Stimulated activated CD4-positive, alpha-beta T cell treated with anti-CD3 and anti-CD28 coated beads, Interleukin-1b, Interleukin-23, amount 100 ng/mL, for 24 hours (primary cell): ENCODE measurements around the gene FHIT.

Source experiments
- DNase-seq, 4 experiments: peaks; one replicate each; pipeline ENCODE4 v3.0.0-alpha.2; 2020; ENCODE audit warnings: low read depth in 4 of 4, low spot score in 1 of 4

Gene FHIT

GRCh38 chr3:60030982-60031381 lies 1220.3 kb downstream of the FHIT start:
- DNase-seq = no peak

DNA sequence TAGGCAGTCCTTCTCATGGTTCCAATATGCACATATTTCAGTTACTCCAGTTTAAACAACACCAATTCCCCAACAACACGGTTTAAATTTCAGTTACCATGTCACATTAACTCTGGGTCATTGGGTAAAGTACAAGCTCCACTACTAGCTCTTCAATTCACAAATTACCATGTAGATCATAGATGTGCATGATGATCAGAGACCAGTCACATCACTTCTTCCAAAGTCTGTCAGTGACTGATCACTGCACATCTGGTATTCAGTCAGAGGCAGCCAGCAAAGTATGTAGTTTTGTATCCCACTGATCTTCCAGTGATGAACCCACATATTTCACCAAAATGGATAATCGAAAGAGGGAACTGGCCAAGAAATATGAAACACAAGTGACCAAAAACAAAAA lies 1223.0 kb downstream of the FHIT start:
- no peak for DNase-seq

DNA sequence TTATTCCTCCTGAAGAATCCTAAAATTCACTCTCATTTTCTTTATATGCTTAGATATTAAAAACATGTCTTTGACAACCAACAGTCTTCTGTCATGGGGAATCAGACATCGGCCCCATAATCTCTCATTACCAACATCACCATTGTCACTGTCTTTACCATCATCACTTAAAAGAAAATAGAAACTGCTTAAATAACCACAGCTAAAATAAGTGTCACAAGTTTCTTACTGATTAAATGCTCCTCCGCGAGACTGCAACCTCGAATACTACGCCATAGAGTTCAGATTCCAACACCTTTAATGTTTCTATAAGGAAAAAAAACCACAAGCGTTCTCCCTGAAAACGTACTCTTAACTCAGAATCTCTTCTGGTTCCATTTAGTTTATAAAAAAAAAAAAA lies 1223.9 kb downstream of the FHIT start:
- no peak for DNase-seq

DNA sequence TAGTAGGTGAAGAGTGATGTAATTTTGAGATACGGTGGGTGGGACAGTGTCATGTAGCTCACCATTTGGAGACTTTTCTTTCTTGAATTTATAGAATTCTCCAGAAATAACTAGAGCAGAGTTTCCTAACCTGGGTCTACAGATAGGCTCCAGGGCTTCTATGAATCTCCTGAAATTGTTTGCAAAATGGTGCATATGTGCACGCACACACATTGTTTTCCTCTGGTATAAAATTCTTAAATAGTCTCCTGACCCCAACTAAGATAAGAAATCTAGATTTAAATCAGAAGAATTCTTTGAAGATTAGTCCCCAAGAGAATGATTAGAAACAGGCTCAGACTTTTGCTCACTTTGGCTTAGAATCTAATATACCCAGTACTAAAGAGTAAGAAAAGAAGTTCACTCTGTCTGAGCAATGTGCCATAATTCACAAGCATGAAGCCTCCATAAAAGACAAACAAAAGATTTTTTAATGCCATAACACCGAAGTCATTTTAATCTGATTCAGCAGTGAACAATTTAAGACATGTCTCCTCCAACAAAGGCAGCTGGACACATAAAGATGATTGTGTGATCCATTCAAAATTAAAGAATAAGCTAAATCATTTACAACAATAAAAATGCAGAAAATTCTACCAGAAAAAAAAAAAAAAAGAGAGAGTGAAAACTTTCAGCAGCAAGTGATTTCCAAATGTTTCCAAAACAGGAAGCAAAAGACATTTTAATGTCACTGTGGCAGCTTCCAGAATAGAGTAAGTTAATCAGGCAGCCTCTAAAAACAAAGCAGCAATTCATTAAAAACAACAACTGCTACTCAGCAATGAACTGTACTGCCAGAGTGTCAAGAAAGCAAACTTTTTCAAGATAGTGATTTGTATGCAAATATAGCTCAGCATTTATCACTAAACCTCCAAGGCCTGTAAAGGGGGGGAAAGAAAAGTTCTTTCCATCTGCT lies 1225.9 kb downstream of the FHIT start:
- DNase-seq = no peak

- DNase-seq = no peak
Observed at GRCh38 chr3:60024400-60024799, 1226.9 kb downstream of the FHIT start.

DNA sequence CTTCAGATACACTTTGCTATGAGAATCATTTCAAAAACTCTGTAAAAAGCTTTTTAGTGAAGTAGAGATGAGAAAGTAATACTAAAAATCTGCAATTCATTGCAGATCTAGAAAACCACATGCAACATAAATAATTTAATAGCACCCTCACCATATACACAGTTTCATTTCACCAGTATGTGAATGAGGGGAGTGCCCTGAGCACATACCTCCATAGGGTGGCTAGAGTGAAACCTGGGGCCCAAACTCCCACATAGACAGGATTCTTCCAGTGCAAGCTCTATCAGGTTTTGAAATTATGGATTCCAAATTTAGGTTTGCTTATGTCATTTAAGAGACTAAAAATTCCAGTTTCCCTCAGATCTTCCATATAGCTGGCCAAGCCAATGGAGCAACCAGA lies 1228.1 kb downstream of the FHIT start:
- no peak for DNase-seq

- DNase-seq = peak in 3 of 4 experiments; percentile 26 to 48 (median 36)
Observed at GRCh38 chr3:60017631-60018030, 1233.6 kb downstream of the FHIT start.

- no peak for DNase-seq
Observed at GRCh38 chr3:60015032-60015705, 1236.1 kb downstream of the FHIT start.

- DNase-seq = no peak
Observed at GRCh38 chr3:60013241-60013640, 1238.0 kb downstream of the FHIT start.

DNA sequence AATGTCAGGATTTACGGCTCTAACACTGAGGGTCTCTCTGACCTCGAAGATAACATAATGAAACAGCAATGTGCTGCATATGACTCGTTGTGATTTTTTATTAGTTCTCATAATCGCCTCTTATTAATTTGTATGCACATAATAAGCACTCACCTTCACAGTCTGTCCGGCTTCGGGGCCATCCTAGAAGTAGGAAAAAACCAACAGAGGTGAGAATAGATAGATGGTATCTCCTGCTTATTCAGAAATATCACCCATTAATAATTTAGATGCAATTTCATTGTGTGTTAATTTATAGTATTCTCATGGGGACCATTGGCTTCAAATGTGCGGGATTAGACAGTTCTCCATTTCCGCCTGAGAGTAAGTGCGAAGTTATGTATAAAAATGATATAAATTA lies 1240.0 kb downstream of the FHIT start:
- no peak for DNase-seq

GRCh38 chr3:60010781-60011180 lies 1240.5 kb downstream of the FHIT start:
- peak in 2 of 4 experiments; percentile 16 to 25 for DNase-seq

GRCh38 chr3:60009931-60010478 lies 1241.2 kb downstream of the FHIT start:
- DNase-seq = no peak

DNA sequence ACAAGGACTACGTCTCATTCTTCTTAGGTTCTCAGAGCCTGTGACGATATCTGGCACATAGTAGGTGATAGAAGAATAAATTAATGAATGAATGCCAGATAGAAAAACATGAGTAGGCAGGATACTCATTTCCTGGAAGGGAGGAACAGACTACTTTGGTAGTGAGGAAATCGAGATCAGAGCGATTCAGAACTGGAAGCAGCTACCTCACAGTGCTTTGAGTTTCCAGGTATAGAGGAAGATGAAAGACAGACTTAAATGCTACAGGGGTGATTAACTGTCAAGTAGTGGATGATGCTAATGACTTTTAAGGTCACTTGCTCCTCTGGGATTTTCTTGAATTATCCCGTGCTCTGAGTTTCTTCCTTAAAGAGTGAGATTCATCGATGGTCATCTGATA lies 1249.9 kb downstream of the FHIT start:
- no peak for DNase-seq

DNA sequence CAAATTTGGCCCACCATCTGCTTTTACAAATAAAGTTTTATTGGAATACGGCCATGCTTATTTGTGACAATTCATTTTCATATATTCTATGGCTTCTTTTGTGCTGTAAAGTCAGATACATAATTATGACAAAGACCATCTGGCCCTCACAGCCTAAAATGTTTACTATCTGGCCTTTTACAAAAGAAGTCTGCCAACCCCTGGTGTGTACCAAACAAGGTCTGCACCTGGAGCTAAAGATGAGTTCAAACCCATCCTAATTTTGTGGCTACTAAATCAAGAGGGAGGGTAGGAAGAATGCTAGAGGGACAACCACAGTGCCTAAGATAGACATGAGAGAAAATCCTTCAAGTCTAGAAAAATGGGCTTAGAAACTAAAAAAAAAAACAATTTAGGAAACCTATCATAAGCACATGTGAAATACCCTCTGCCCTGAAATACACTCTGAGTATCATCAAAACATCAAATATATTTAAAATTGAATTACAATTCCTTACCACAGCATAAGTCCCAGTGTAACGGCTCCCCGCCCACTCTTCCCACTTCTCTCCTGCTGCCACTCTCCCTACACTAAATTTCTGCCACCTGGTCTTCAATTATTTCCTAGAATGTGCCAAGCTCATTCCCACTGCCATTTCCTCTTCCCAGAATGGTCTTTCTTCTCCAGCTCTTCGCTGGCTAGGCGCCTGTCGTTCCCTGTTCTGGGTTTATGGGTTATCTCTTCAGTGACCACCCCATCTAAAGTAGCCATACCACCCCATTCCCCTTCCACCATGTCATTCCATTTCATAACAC lies 1250.7 kb downstream of the FHIT start:
- DNase-seq = no peak

GRCh38 chr3:59998058-59998457 lies 1253.2 kb downstream of the FHIT start:
- DNase-seq = no peak

DNA sequence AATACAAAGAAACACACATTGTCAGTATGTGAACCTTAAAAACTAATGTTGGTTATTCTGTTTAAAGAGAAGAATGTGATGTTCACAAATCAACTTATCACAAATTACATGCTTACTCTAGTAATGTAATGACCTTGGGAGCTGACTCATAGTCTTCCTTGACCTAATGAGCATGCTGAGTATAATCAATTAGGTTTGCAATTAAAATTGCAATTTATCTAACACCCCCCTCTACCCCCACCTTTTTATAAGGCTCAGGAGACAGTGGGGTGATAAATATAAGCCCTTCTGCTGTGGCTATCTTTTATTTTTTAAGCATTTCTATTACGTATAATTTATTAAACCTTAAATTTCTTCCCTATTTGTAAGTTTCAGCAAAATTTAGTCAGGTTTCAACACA lies 1253.7 kb downstream of the FHIT start:
- DNase-seq = no peak

- DNase-seq = no peak
Observed at GRCh38 chr3:59996056-59996455, 1255.2 kb downstream of the FHIT start.

DNA sequence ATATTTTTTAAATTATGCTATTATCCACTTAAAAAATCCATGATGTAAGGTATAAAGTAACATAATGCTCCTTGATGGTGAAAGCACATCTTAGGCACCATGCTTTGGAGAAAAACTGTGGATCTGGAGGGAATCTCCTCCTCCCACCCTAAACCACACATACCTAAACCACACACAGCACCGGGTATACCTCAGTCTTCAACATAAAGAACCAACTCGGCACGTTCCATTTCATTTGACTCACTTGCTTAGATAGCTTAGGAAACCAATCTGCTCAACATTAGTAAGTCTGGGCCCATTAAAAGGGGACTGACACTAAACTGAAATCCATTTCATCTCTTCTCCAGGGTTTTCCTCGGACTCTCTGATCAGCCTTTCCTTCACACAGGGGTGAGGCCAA lies 1255.7 kb downstream of the FHIT start:
- DNase-seq = no peak

- DNase-seq = no peak
Observed at GRCh38 chr3:59994732-59995304, 1256.4 kb downstream of the FHIT start.

DNA sequence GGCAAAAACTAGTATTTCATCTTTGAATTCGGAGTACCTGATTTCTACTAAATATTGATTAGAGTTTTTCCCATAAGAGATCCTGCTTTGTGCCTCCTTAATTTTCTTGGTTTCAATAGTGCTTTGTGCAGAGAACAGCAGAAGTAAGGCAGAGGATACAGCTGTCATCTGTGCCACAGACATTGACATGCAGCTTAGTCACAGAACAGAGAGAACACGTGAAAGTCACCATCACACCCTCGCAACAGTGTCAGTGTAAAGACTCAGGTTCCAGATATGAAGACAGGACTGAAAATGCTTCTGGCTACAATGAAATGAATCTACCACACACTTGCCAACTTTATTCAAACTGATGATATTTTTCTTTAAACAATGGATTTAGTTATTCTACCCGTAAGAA lies 1258.7 kb downstream of the FHIT start:
- DNase-seq = no peak

GRCh38 chr3:59990915-59991314 lies 1260.3 kb downstream of the FHIT start:
- no peak for DNase-seq
